OCI-LY7 (cell line): ENCODE data around the gene ACTG2. TPM values are rescaled to one million over a fixed set of nuclear protein-coding genes. Genes with fewer than 3 reads are reported as not detected.

Experiments
- BruUV-seq: library from RNA; stranded (reverse); fragments of 400-500 nt; replicated peaks from 2 replicates; lab custom pipeline; 2021; lab: Mats Ljungman, UMichigan
- CTCF ChIA-PET: fragments of 300-600 bp; sonication (Branson Sonifier 250); formaldehyde crosslinking; loops from one replicate; lab custom pipeline; 2022; ENCODE audit warnings: antibody characterized with exemption; ENCODE audit not compliant: unreplicated experiment; lab: Charles Lee
- POLR2A ChIA-PET: fragments of 300-600 bp; sonication (Branson Sonifier 250); formaldehyde crosslinking; loops from one replicate; lab custom pipeline; 2022; ENCODE audit warnings: antibody characterized with exemption; lab: Charles Lee
- DNase-seq: peaks from one replicate; pipeline ENCODE4 v3.0.0-alpha.2; 2015; ENCODE audit warnings: low spot score
- H2AFZ ChIP-seq: fragments of 200-600 bp; sonication (generic), shearing (Covaris generic); 2 replicates; pipeline ENCODE4 v1.6.1; 2014; ENCODE audit warnings: mild to moderate bottlenecking, antibody characterized with exemption, low read length, moderate library complexity
- H3K27ac ChIP-seq: fragments of 200-600 bp; sonication (generic); 2 replicates; pipeline ENCODE4 v1.5.1; 2014; ENCODE audit warnings: mixed run types, low read depth, mild to moderate bottlenecking, moderate library complexity, low read length, inconsistent platforms; ENCODE audit not compliant: poor library complexity, severe bottlenecking
- H3K36me3 ChIP-seq: fragments of 200-600 bp; sonication (generic); 2 replicates; pipeline ENCODE4 v1.6.1; 2014; ENCODE audit warnings: mild to moderate bottlenecking, antibody characterized with exemption, low read length, moderate library complexity, mixed read lengths; ENCODE audit not compliant: insufficient read depth
- H3K4me1 ChIP-seq: fragments of 200-600 bp; sonication (generic); 2 replicates; pipeline ENCODE4 v1.5.1; 2014; ENCODE audit warnings: mild to moderate bottlenecking, low read length; ENCODE audit not compliant: insufficient read depth, poor library complexity, severe bottlenecking
- H3K4me2 ChIP-seq: fragments of 200-600 bp; sonication (generic); 2 replicates; pipeline ENCODE4 v1.6.1; 2014; ENCODE audit warnings: mild to moderate bottlenecking, low read length
- H3K4me3 ChIP-seq: fragments of 200-600 bp; sonication (generic); 2 replicates; pipeline ENCODE4 v1.5.1; 2014; ENCODE audit warnings: mild to moderate bottlenecking, low read depth, low read length; ENCODE audit not compliant: poor library complexity, severe bottlenecking
- H3K79me2 ChIP-seq: fragments of 200-600 bp; sonication (generic); 2 replicates; pipeline ENCODE4 v1.6.1; 2016; ENCODE audit warnings: low read depth, mild to moderate bottlenecking, low read length, moderate library complexity, mixed read lengths; ENCODE audit not compliant: insufficient read depth
- H3K9me2 ChIP-seq: fragments of 200-600 bp; sonication (generic); 2 replicates; pipeline ENCODE4 v1.6.1; 2016; ENCODE audit warnings: mild to moderate bottlenecking, low read length, mixed read lengths; ENCODE audit not compliant: insufficient read depth
- H3K9me3 ChIP-seq: fragments of 200-600 bp; sonication (generic); 2 replicates; pipeline ENCODE4 v1.6.1; 2014; ENCODE audit warnings: mild to moderate bottlenecking, mixed run types, low read length, mixed read lengths
- H4K20me1 ChIP-seq: fragments of 200-600 bp; sonication (generic); 2 replicates; pipeline ENCODE4 v1.6.1; 2014; ENCODE audit warnings: mild to moderate bottlenecking, antibody characterized with exemption, low read length, moderate library complexity, mixed read lengths; ENCODE audit not compliant: insufficient read depth
- EZH2phosphoT487 ChIP-seq: fragments of 200-600 bp; sonication (generic); IDR thresholded peaks from 2 replicates; pipeline ENCODE4 v1.6.1; 2018; ENCODE audit warnings: low read depth, borderline replicate concordance, mild to moderate bottlenecking, mixed run types, antibody characterized with exemption, low read length, moderate library complexity, mixed read lengths
- intact Hi-C: fragments of 100-400 bp; cut with micrococcal nuclease; formaldehyde crosslinking; loops from one replicate; pipeline ENCODE4 v1.10.0; 2022; ENCODE audit not compliant: unreplicated experiment
- total RNA-seq, 2 experiments: library from RNA; depleted of rRNA in 1 of 2; stranded (reverse); fragments of >200 nt in 1 of 2; shearing (Covaris generic) in 1 of 2; gene quantifications; 2 replicates each; pipeline ENCODE4 v1.2.3, GENCODE V29; 2014 to 2022
- TF ChIP-seq, protein P1 (sequence below): fragments of 200-600 bp; sonication (generic); conservative IDR thresholded peaks from 2 replicates; pipeline ENCODE4 v1.5.1; 2014; ENCODE audit warnings: mild to moderate bottlenecking, antibody characterized with exemption, low read length, moderate library complexity, mixed read lengths

Gene ACTG2
- total RNA-seq, 2 experiments from 2014 or later = not detected

DNA sequence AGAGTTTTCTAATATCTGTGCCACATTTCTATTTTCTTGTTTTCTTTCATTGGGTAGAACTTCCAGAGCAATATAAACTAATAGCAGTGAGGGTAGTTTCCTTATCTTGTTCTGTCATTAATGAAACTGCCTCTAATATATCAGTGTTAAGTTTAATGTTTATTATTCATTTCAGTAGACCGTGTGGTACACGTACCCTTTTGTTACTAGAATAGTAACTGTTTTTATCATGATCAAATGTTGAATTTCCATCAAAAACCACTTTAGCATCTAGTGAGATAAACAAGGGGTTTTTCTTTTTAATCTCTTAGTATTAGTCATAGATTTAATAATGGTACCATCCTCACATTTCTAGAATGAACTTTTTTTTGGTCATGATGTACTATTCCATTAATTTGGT lies 49.9 kb downstream of the ACTG2 start:
- Histone ChIP-seq H2AFZ (no peak overlapping the region), H3K4me2 (no peak overlapping the region), H3K27ac (no peak overlapping the region), H3K9me2 (no peaks in the 10 kb centered on the region), H4K20me1 (0 out of 2 replicates have a peak, but pooled peaks cover 10% of the 10 kb centered on the region), H3K9me3 (no peaks in the 10 kb centered on the region), H3K79me2 (peaks cover 67% of the 10 kb centered on the region), H3K36me3 (peaks cover 93% of the 10 kb centered on the region), H3K4me3 (no peak overlapping the region), H3K4me1 (no peaks in the 10 kb centered on the region)
- DNase-seq = no peak
- CTCF ChIA-PET = no interaction called here
- TF ChIP-seq, protein P1, sequence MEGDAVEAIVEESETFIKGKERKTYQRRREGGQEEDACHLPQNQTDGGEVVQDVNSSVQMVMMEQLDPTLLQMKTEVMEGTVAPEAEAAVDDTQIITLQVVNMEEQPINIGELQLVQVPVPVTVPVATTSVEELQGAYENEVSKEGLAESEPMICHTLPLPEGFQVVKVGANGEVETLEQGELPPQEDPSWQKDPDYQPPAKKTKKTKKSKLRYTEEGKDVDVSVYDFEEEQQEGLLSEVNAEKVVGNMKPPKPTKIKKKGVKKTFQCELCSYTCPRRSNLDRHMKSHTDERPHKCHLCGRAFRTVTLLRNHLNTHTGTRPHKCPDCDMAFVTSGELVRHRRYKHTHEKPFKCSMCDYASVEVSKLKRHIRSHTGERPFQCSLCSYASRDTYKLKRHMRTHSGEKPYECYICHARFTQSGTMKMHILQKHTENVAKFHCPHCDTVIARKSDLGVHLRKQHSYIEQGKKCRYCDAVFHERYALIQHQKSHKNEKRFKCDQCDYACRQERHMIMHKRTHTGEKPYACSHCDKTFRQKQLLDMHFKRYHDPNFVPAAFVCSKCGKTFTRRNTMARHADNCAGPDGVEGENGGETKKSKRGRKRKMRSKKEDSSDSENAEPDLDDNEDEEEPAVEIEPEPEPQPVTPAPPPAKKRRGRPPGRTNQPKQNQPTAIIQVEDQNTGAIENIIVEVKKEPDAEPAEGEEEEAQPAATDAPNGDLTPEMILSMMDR = no peak
- TF ChIP-seq EZH2phosphoT487 = no peak
- POLR2A ChIA-PET = no interaction called here
- BruUV-seq = no TSS peak
- intact Hi-C loops = no loop called here

DNA sequence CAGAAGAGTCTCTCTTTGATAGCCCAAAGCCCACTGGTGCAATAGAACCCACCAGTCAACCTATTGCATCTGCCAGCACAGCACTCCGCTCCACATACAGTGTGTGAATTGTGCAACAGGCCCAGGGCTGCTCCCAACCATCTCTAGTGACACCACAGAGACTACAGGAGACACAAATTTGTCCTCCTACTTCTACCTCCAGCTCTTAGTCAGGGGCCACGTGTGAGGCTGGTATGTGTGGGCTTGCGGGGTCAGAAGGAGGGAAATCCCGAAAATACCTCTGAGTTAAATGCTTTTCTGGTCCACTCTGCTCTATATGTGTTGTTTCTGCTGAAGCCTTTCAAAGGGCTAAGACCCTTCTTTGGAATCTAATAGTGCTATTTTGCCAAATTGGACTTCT lies 51.9 kb downstream of the ACTG2 start:
- Histone ChIP-seq H2AFZ (no peak overlapping the region), H3K9me2 (no peaks in the 10 kb centered on the region), H4K20me1 (0 out of 2 replicates have a peak, but pooled peaks cover 7% of the 10 kb centered on the region), H3K79me2 (peaks cover 50% of the 10 kb centered on the region; the same call in 1 of the 2 replicates), H3K4me3 (no peak overlapping the region), H3K36me3 (peaks cover 91% of the 10 kb centered on the region), H3K4me1 (no peaks in the 10 kb centered on the region), H3K27ac (no peak overlapping the region), H3K9me3 (no peaks in the 10 kb centered on the region), H3K4me2 (no peak overlapping the region)
- no TSS peak for BruUV-seq
- TF ChIP-seq, protein P1 = no peak
- no peak for TF ChIP-seq EZH2phosphoT487
- CTCF ChIA-PET = no interaction called here
- POLR2A ChIA-PET = interaction anchor here (0.7 to 1.3 kb wide), 2 partner anchors 11 to 16 kb away, joined by 5 read pairs; no protein-coding TSS in a partner anchor
- intact Hi-C loops = no loop called here
- DNase-seq = no peak

DNA sequence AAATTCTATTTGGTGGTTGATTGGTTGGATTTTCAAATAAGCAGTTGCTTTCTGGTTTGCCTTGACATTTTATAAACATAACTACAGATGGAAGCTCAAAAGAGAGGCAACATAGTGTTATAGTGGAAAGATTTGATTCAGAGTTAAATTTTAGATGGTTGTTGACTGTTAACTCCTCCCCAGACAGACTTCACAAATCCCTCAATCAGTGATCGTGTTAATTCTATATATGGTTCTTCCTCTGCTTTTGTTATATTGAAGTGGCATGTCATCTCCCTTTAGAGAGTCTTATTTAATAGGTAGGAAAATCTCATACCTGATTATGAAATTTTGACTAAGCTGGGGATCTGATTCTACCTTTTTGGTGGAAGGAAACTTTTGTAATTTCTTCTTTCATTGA lies 53.4 kb downstream of the ACTG2 start:
- Histone ChIP-seq H3K36me3 (peaks cover 91% of the 10 kb centered on the region), H3K9me3 (no peaks in the 10 kb centered on the region), H3K79me2 (peaks cover 36% of the 10 kb centered on the region; the same call in 1 of the 2 replicates), H3K27ac (no peak overlapping the region), H4K20me1 (0 out of 2 replicates have a peak, but pooled peaks cover 7% of the 10 kb centered on the region), H3K4me3 (no peak overlapping the region), H3K9me2 (no peaks in the 10 kb centered on the region), H2AFZ (no peak overlapping the region), H3K4me1 (no peaks in the 10 kb centered on the region), H3K4me2 (no peak overlapping the region)
- ChIA-PET CTCF (no interaction called here), POLR2A (interaction anchor here (0.6 kb wide), 1 partner anchor 84 kb away, joined by 3 read pairs; no protein-coding TSS in a partner anchor)
- DNase-seq = no peak
- BruUV-seq = no TSS peak
- intact Hi-C loops = no loop called here
- TF ChIP-seq EZH2phosphoT487 = no peak
- TF ChIP-seq, protein P1 = no peak
